Spleen (tissue), 7 donors: ENCODE measurements around the gene CD2BP2.

Source experiments
- POLR2A ChIP-seq, 3 donors: fragments of 450-650 bp; IDR thresholded peaks; one replicate each; pipeline ENCODE4 v1.5.1; 2017; ENCODE audit warnings: antibody characterized with exemption in 3 of 3, mild to moderate bottlenecking in 1 of 3
- POLR2AphosphoS5 ChIP-seq, 3 donors: sonication (generic); formaldehyde crosslinking; IDR thresholded peaks; one replicate each; pipeline ENCODE4 v1.5.1; 2017; ENCODE audit warnings: antibody characterized with exemption in 3 of 3
- TF ChIP-seq, protein P1 (sequence below), 11 experiments: fragments of 200-600 bp in 7 of 11; fragments of 450-650 bp in 4 of 11; sonication (generic) in 4 of 11; IDR thresholded peaks in 8 of 11; conservative IDR thresholded peaks in 3 of 11; 1 replicate in 7 of 11; 2 replicates in 4 of 11; pipeline versions ENCODE4 v1.4.0 to v1.8.0; 2016 to 2021; ENCODE audit warnings: antibody characterized with exemption in 11 of 11, inconsistent platforms in 4 of 11, mild to moderate bottlenecking in 1 of 11
- donor health status: DM: no; HTN: no; CAD: no; lungs with moderate emphysema.
- donor health status: DM: no; HTN: no; CAD: no.
- donor health status: DM: no; HTN: no; CAD: no.

DNA sequence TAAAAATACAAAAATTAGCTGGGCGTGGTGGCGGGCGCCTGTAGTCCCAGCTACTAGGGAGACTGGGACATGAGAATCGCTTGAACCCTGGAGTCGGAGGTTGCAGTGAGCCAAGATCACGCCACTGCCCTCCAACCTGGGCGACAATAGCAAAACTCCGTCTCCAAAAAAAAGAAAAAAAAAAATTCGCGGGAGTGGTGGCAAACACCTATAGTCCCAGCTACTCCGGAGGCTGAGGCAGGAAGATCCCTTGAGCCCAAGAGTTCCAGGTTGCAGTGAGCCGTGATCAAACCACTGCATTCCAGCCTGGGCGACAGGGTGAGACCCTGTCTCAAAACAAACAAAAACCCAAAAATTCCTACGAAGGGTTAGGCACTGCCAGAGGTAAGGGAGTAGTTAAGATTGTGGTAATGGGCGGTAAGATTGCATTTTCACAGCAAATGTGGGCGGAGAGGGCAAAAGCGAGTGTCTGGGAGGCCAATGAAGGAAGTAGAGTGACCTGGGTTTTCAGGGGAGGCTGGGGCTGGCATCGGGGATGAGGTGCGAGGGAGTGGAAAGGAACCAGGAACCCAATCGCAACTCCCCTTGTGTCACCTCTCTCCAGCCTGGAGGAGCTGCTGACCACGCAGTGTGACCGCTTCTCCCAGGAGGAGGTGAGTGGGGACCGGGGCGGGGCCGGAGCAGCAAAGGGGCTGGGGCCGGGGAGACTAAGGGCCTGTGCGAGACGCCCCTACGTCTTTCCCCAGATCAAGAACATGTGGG, 22.1 kb upstream of the CD2BP2 start:
- TF ChIP-seq, protein P1, sequence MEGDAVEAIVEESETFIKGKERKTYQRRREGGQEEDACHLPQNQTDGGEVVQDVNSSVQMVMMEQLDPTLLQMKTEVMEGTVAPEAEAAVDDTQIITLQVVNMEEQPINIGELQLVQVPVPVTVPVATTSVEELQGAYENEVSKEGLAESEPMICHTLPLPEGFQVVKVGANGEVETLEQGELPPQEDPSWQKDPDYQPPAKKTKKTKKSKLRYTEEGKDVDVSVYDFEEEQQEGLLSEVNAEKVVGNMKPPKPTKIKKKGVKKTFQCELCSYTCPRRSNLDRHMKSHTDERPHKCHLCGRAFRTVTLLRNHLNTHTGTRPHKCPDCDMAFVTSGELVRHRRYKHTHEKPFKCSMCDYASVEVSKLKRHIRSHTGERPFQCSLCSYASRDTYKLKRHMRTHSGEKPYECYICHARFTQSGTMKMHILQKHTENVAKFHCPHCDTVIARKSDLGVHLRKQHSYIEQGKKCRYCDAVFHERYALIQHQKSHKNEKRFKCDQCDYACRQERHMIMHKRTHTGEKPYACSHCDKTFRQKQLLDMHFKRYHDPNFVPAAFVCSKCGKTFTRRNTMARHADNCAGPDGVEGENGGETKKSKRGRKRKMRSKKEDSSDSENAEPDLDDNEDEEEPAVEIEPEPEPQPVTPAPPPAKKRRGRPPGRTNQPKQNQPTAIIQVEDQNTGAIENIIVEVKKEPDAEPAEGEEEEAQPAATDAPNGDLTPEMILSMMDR (IDR thresholded peaks at IDR 0.05 in 8 of 11, conservative IDR thresholded peaks at IDR 0.05 in 3 of 11) = no peak
- no peak for TF ChIP-seq POLR2A (IDR thresholded peaks at IDR 0.05)
- no peak for TF ChIP-seq POLR2AphosphoS5 (IDR thresholded peaks at IDR 0.05)
